ENCODE data around the gene BRSK2.
"Not testable (repeated sequence)": the region's sequence is repeated elsewhere in the genome, so short reads cannot be mapped to it uniquely, and the experiment has no call there.

Gene BRSK2

DNA sequence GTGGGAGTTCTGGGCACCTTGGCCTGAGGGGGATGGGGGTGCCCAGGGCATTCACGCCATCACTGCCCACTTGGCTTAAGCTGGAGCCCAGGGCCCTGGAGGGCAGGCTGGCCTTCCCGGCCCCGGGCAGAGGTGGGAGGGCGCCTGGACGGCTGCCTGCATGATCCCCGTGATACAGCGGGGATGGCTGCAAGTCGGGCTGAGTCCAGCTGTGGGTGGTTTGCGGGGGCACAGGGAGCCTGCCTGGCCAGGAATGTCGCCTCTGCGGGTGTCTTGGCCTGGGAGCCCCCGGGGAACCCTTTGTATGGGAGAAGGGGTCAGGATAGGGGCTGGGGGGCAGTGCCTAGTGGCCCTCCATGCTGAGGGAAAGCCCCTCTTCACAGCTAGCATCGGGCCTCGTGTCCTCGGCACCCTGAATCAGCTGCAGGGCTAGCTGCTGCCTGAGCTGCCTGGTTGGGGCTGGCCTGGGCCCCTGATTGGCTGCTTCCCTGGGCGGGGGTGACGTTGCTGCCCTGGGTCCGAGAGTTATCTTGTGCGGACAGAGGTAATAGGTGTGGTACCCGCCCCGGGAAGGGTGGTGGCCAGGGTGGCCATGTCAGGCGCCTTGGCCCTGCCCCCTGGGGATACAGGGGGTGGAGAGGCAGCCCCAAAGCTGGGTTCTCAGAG, 8.3 kb downstream of the BRSK2 start:
- no peak for DNase-seq

DNA sequence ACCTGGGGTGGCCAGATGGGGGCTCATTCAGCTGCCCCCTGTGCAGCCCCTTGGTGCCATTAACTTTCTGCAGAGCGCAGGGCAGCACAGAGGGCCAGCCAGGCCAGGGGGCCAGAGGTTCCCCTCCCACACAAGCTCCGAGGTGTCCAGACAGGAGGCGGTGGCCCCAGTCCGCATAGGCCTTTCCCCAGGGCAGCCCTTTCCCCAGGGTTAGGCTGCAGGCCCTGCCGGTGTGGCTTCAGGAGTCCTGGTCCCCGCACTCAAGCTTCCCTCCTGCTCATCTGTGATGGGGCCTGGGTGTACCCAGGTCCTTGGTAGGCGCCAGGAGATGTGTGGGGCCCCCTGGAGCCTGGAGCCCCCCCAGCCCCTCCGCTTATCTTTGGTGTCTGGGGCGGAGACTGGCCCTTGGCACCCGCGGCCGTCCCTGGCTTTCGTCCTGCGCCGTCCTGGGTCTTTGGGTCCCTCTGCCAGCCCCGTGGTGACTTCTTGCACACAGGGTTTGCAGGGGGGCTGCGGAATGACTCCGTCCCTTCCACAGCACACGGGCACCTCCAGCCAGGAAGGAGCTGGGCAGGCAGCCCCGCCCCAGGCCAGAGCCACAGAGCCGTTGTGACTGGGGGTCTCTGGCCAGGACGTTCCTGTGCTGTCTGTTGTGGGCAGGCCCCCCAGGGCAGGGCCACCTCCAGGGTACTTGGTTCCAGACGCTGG, 8.9 kb downstream of the BRSK2 start:
- DNase-seq, result no peak

DNA sequence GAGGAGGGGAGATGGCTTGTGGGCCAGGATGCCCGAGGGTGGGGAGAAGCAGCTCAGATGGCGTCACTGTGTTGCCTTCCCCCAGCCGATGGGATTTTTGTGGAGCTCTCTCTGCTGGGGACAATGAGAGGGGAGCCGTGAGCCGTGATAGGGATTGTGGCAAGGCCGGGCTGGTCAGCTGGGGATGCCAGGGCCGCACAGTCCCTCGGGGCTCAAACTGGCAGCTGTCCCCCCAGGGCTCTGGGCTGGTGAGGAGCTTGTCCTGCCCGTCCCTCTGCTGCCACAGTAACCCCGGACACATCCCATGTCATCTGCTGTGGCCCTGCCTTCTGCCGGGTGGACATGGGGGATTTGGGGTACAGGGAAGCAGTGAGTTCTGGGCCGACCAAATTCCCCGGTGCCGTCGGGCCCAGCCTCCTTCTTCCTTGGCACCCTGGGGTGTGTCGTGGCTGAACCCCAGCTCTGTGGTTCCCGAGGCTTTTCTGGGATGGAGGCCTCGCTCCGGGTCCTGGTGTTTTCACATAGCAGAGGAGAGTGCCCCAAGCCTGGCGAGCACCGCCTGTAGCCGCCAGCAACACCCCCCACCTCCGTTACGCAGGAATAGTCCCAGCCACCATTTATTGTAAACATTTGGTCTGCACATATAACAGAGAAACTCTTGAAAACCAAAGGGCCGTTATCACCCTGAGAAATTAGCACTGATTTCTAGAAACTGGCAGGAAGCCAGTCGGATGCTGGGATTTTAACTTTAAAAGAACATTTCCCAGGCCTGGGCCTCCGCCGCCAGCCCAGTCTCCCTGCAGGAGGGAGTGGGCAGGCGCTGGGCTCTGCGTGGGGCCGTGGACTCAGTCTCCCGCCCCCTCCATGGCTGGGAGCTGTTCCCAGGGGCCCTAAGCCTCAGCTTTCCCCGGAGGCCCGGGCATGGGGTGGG, 9.9 kb downstream of the BRSK2 start:
- DNase-seq, result no peak

DNA sequence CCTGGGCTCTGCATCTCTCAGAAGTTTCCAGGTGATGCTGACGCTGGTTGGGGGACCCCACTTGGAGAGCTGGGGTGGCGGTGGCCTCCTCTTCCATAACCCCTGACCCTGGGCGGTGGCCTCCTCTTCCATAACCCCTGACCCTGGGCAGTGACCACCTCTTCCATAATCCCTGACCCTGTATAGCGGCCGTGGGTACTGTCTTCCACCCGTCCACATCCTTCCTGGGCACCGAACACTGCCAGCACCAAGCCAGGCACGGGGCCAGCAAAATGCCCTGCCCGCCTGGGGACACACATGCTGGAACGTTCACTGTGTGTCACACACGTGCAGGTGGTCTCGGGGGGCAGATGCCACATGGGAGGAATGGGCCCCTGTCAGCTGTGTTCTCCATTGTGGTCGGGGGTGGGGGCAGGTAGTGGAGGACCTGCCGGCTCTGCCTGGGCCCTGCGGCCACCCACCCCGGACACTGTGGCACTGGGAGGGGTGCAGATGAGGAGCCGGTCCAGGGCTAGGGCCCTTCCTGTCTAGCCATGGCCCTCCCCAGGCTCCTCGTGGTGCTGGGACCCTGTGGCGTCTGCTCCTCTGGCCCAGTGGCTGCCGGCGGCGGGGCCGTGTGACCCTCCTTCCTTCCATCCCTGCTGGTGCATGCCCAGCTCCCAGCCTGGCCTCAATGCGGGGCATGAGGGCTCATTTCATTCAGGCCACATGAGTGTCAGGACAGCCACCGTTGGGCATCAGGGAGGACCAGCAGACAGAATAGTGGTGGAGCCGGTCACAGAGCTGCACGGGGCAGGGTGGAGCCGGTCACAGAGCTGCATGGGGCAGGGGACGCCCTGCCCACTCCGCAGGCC, 10.8 kb downstream of the BRSK2 start:
- DNase-seq, result no peak

DNA sequence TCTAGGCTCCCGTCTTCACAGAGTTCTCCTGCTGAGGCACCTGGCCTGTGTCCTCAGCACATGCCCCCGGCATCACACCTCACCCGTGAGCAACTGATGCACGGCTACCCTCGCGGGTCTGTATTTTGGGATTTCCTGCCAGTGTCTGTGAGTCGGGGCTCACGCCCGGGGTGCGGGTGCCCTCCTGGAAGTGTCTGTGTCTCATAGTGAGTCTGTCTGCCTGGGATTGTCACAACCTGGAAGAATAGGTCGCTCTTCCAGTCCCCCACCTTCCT, 11.4 kb downstream of the BRSK2 start:
- DNase-seq, result no peak

DNA sequence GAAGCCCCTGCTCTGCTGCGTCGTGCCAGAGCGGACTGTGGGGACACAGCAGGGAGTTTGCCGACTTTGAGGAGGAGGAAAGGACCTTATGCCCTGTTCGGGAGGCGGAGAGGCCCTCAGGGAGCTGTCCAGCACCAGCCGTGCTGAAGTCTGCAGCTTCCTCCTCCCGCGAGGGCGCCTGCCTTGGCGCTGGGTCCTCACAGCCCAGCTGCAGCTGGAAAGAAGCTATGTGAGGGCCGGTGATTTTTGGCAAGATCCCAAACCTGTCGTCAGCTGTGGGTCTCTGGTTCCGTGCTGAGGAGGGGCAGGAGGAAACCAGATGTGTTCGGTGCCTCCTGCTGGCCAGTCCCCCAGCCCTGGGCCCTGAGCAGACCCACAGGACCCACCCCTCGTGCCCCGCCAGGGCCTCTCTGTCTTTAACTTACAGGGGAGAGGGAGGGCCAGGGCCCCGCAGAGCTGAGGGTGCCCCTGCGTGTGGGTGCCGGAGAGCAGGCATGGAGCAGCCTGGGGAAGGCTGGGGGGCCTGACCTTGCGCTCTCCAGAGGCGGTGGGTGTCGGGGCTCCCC, 12.0 kb downstream of the BRSK2 start:
- no peak for DNase-seq

DNA sequence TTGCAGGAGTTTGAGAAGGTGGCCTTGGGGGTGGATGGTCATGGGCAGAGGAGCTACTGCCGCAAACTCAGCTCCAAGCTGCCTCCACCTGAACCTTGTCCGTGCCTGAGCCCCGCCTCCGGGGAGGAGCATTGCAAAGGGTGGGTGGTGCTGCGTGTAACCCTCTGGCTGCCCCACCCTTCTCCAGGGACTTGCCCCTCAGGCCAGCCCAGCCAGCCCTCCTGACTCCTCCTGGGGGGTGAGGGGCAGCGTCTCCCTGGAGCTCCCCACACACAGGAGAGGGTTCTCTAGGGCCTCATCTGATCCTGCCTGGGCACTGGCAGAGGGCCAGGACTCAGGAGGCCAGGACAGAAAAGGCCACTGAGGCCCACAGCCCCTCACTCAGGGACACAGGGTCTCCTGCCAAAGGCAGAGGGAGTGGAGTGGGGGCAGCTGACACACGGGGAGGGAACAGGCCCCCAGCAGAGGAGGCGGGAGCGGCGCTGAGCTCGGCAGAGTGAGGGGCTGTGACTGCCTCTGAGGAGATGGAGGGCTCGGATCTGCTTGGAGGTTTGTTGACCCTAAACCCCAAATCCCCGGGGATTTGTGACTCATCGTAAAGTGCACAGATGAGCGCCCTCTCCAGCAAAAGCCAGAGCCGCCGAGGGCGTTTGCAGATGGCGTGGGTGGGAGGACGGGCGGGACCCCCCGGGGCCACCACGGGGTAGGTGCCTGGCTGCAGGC, 12.8 kb downstream of the BRSK2 start:
- no peak for DNase-seq

DNA sequence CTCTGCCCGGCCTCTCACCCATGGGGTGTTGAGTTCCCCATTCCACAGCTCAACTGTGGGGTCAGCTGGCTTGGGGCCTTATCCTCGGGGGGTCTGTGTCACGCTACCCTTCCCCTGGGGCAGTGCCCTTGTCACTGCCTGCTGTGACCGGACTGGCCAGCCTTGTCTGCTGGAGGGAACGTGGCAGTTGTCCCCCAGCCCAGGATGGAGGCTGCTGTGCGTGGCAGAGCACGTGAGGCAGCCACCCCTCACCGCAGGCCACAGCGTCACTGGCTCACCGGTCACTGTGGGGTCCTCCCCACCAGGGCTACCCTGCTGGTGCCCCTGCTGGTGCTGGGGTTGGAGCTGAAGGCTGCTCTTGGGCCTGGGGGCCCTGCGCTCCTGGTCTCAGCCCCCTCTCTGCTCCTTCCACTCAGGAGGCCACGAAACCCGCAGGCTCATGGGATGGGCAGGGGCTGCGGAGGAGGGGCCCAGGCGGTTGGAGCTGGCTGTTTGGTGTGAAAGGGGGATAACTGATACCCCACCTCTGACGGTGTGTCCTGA, 13.4 kb downstream of the BRSK2 start:
- no peak for DNase-seq

DNA sequence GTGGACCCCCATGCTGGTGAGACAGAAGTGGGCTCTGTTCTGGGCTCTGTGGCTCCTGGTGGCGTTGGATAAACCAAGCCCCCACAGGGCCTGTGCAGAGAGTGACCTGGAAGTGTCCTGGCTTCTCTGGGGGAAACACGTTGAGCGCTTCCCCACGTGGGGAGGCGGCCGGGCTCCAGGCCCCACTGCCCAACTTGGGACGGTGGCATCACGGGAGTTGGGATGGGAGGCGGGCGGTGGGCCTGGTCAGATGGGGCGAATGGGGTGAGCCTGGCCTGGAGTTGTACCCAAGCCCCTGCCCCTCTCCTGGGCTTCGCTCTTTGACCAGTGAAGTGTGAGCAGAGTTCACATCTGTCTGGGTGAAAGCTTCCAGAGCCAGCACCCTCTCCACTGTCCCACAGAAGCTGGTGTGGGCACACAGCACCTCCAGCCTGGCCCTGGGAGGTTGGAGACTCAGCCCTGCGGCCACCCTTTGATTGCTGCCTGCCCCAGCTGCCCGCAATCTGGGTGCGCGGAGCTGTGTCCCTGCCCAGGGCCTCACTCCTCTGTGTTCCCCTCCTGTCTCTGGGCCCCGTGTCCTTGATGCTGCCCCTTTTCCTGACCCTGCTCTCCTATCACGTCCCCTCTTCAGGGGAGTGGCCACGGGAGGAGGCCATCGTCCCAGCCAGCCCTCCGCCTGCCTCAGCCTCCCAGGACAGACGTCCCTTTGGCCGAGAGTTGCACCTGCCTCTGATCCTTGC, 14.2 kb downstream of the BRSK2 start:
- no peak for DNase-seq

DNA sequence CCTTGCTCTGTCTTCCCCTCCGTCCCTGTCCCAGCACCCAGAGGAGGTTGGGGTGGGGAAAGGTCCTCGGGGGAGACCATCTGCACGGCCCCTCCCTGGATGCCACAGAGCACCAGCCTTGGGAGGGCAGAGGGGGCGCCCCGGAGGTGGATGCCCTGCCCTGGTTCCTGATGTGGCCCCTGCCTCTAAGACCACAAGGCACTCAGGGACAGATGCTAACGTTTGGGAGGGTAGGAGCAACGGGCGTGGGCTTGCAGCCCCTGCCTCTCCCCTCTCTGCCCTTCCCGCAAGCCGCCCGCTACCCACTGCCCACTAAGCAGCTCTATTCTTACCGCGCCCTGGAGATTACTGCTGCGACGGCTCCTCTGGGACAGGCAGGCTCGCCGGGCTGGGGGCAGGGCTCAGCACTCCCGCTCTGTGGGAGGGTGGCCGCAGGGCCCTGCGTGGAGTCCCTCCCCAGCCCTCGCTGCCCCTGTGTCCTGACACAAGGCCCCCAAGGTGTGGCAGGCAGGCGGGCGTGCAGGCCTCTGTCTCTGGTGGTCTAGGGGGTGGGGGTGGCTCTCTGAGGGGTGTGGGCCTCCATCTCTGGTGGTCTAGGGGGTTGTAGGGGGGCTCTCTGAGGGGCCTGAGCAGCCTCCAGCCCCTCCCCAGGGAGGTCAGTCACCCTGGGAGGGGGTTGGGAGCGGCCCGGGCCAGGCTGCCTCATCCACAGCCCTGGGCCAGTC, 14.9 kb downstream of the BRSK2 start:
- DNase-seq, result no peak

DNA sequence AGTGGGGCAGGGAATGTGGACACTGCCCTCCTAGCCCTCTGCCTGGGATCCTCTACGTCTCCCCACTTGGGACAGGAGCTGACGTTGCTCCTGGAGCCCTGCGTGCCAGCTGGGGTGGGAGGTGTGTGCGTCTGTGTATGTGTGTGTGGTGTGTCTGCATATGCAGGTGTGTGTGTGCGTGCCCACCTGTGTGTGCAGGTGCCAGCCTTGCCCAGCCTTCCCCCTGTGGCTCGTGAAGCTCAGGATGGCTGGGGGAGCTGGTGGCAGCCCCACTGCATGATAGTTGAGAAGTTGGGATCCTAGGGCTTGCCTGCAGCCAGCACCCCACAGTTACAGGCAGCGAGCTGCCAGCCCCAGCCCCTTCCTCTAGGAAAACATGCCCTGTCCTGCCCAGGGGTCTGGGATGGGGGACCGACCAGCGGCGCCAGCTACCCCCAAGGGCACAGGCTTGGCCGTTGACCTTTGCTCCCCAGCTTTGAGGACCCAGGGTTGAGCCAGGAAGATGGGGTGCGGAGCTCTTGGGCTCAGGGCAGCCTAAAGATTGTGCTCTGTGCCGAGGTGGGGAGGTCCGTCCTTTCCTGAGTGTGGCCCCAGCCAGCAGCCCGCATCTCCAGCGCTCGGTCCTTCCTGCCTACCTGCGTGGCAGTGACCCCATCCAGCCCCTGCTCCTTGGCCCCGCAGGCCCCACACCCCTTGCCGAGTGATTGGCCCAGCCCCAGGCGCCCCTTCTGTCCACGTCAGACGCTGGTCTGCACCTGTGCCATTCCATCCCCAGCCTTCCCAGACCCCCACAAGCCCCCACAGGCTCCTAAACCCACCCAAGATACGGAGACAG, 15.7 kb downstream of the BRSK2 start:
- no peak for DNase-seq

DNA sequence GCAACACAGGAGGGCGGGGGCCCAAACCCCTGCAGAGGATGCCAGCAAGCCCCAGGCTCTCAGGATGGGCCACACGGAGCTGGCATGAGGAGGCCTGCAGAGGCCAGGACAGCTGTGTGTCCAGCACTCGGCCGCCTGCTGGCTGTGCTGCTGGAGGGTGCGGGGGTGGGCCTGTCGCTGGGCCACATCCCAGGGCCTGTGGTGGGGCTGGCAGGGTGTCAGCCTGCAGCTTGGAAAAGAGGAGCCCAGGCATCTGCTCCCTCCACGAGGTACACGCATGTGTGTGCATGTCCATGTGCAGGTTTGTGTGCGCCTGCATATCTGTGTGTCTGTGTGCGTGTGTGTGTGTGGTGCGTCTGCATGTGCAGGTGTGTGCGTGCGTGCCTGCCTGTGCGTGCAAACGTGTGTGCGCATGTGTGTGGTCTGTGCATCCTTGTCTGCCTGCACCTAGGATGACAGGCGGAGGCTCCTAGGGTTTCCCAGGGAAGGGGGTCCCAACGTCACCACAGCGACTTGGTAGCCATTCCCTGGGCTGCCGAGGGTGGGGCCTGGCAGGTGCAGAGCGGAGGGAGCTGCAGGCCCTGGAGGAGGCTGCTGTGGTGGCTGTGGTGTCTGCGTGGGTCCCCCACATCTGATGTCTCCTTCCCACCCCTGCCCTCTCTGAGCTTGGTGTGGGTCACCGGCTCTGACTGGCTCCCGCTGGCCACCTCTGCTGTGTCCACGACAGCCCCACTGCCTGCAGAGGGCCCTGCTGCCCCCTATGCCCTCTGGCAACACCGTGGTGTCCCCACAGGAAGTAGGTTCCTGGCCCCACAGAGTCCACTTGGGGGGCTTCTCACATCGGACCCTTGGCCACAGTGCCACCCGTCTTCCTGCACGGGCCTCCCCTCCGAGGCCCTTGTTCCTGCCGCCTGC, 17.1 kb downstream of the BRSK2 start:
- no peak for DNase-seq

DNA sequence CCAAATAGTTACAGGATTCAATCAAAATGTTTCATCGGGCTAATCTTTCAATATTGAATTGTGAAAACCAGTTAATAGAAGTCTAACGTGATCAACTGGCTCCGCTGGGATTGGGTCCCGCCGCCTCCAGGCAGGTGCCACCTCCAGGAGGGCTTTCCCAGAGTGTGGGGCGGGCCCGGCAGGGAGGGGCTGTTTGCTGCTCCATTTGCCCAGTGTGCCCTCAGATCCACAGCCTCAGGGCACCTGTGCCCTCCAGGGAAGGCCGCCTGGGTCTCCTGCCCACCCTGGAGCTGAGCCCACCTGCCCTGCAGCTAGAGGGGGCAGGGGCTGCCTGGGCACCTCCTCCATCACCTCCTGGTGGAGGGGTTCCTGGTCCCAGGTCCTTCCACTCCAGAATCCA, 17.9 kb downstream of the BRSK2 start:
- no peak for DNase-seq

DNA sequence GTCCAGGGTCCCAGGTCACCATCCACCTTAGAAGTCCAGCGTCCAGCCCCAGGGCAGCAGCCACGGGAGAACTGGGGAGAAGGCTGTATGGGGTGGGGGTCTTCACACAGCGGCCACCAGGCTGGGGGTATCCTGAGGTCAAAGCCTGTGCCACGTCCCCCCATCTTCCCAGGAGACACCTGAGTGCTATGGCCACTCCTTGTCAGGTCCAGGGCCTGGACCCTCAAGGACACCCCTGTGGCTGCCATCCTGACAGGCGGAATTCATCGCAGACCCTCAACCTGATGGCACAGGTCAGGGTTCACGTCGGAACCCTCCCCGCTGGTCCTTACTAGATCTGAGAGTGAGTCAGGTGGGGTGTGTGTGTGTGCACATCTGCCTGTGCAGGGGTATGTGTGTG, 18.6 kb downstream of the BRSK2 start:
- DNase-seq, result no peak

DNA sequence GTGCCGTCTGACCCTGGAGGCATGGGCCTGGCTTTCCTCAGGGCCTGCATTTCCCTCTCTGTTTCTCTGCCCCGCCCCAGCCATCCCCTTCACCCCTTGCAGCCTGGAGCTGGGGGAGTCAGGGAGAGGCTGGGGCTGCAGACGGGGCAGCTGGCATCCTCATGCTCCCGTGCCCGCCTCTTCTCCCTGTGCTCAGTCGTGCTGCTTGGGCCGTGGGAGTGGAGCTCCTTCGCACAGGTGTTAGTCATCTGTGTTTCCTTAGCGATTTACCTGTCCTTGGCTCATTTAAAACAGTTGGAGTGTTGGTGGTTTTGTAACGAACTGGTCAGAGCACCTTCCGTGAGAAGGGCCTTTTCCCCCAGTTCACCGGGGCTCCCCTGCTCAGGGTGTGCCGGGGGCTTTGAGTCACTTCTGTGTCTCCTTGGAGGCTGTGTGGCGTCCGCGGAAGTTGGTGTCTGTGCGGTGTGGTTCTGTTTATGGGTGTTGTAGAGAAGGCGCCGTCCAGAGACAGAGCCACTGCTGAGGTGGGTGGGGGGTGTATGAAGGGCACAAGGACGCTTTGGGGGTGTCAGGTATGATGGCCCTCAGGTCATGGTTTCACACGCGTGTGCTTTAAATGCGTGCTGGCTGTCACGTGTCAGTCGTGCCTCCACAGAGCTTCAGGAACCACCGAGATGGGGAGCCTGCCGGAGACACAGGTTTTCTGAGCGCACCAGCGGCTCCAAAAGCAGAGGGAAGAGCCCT, 19.5 kb downstream of the BRSK2 start:
- DNase-seq, result no peak

DNA sequence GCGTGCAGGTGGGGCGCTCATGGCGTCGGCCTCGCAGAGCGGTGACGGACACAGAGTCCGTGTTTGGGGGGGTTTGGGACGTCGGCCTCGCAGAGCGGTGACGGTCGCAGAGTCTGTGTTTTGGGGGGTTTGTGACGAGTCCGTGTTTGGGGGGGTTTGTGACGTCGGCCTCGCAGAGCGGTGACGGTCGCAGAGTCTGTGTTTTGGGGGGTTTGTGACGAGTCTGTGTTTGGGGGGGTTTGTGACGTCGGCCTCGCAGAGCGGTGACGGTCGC, 20.1 kb downstream of the BRSK2 start:
- DNase-seq, result not testable (repeated sequence)
